PC-3 (cell line): ENCODE measurements around the gene KCNG4. TPM values are rescaled to one million over a fixed set of nuclear protein-coding genes. Genes with fewer than 3 reads are reported as not detected.
A peak's percentile ranks its signal among the peaks of the same experiment; 100 is the strongest.

Experiments
- ATAC-seq: fragments of 200-7000 bp; cut with Tn5 transposase; 2 replicates; pipeline ENCODE4 v1.9.1; 2020; ENCODE audit warnings: mild to moderate bottlenecking, moderate library complexity
- BruUV-seq: library from RNA; stranded (reverse); fragments of 400-500 nt; replicated peaks from 2 replicates; lab custom pipeline; 2021; lab: Mats Ljungman, UMichigan
- CTCF ChIA-PET: fragments of 300-600 bp; sonication (Branson Sonifier 250); formaldehyde crosslinking; loops from one replicate; lab custom pipeline; 2022; ENCODE audit warnings: antibody characterized with exemption; lab: Charles Lee
- POLR2A ChIA-PET: fragments of 300-600 bp; sonication (Branson Sonifier 250); formaldehyde crosslinking; loops from one replicate; lab custom pipeline; 2022; ENCODE audit warnings: antibody characterized with exemption; ENCODE audit not compliant: unreplicated experiment; lab: Charles Lee
- DNase-seq: peaks from one replicate; pipeline ENCODE4 v3.0.0-alpha.2; 2015
- H2AFZ ChIP-seq: fragments of 300-600 bp; sonication (generic); 2 replicates; pipeline ENCODE4 v1.6.0; 2016; ENCODE audit warnings: antibody characterized with exemption, low read length
- H3F3A ChIP-seq: fragments of 300-600 bp; sonication (generic); one replicate; pipeline ENCODE4 v1.6.0; 2017; ENCODE audit warnings: antibody characterized with exemption, low read length, control low read depth, mild to moderate bottlenecking; ENCODE audit not compliant: unreplicated experiment
- H3K27ac ChIP-seq: fragments of 300-600 bp; sonication (generic); 2 replicates; pipeline ENCODE4 v1.5.1; 2016; ENCODE audit warnings: mild to moderate bottlenecking, low read length
- H3K27me3 ChIP-seq: fragments of 300-600 bp; sonication (generic); 2 replicates; pipeline ENCODE4 v1.6.1; 2016; ENCODE audit warnings: low read length, mixed read lengths
- H3K36me3 ChIP-seq: fragments of 300-600 bp; sonication (generic); 2 replicates; pipeline ENCODE4 v1.6.1; 2016; ENCODE audit warnings: low read depth, mixed run types, low read length, mixed read lengths
- H3K4me1 ChIP-seq: fragments of 300-600 bp; sonication (generic); 2 replicates; pipeline ENCODE4 v1.5.1; 2016; ENCODE audit warnings: low read length; ENCODE audit not compliant: insufficient read depth
- H3K4me2 ChIP-seq: fragments of 300-600 bp; sonication (generic); 2 replicates; pipeline ENCODE4 v1.6.0; 2016; ENCODE audit warnings: low read length
- H3K4me3 ChIP-seq: fragments of 300-600 bp; sonication (generic); 2 replicates; pipeline ENCODE4 v1.5.1; 2016; ENCODE audit warnings: mild to moderate bottlenecking, low read length, mixed read lengths
- H3K79me2 ChIP-seq: fragments of 300-600 bp; sonication (generic); 2 replicates; pipeline ENCODE4 v1.6.1; 2017; ENCODE audit warnings: low read length, mixed read lengths
- H3K9ac ChIP-seq: fragments of 300-600 bp; sonication (generic); 2 replicates; pipeline ENCODE4 v1.6.0; 2016; ENCODE audit warnings: mild to moderate bottlenecking, low read length
- H3K9me2 ChIP-seq: fragments of 300-600 bp; sonication (generic); replicated peaks from 2 replicates; pipeline ENCODE4 v1.6.1; 2016; ENCODE audit warnings: mixed run types, low read length, mixed read lengths
- H3K9me3 ChIP-seq: fragments of 300-600 bp; sonication (generic); 2 replicates; pipeline ENCODE4 v1.6.1; 2016; ENCODE audit warnings: low read length, mixed read lengths
- H4K20me1 ChIP-seq: fragments of 300-600 bp; sonication (generic); 2 replicates; pipeline ENCODE4 v1.6.1; 2016; ENCODE audit warnings: low read length, mixed read lengths
- EZH2 ChIP-seq: fragments of 300-600 bp; sonication (generic); IDR thresholded peaks from one replicate; pipeline ENCODE4 v1.6.1; 2017; ENCODE audit warnings: antibody characterized with exemption, mild to moderate bottlenecking, low read length; ENCODE audit not compliant: unreplicated experiment
- EZH2phosphoT487 ChIP-seq: fragments of 300-600 bp; sonication (generic); IDR thresholded peaks from 2 replicates; pipeline ENCODE4 v1.6.1; 2018; ENCODE audit warnings: mild to moderate bottlenecking, antibody characterized with exemption, low read length, borderline replicate concordance
- intact Hi-C: fragments of 100-400 bp; cut with micrococcal nuclease; formaldehyde crosslinking; loops from 2 replicates; pipeline ENCODE4 v1.9.0; 2023
- total RNA-seq: library from RNA; depleted of rRNA; stranded (reverse); fragments of >200 nt; gene quantifications from 2 replicates; pipeline ENCODE4 v1.2.3, GENCODE V29; 2014
- TF ChIP-seq, protein P1 (sequence below): fragments of 300-600 bp; sonication (generic); conservative IDR thresholded peaks from 2 replicates; pipeline ENCODE4 v1.5.1; 2017; ENCODE audit warnings: antibody characterized with exemption, low read depth, mild to moderate bottlenecking, low read length

The KCNG4 gene
- total RNA-seq, 1 experiment from 2014 or later: 0.04 TPM

DNA sequence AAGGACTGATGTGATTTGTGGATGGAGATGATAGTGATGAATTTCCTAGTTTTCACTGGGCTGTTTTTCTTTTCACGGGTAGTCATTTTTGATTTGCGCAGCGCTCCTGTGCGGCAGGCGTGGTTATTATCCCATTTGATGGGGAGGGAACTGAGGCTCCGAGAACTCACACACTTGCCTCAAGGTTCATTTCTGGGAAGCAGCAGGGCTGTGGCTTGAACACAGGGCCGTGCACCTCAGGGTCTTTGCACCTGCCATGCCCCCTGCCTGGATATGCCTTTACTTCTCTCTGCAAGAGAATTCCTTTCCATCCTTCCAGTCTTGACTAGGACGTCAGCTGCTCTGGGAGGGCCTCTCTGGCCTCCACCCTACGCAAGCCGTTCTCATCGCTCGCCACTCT, 38.5 kb upstream of the KCNG4 start:
- TF ChIP-seq EZH2phosphoT487: no peak
- TF ChIP-seq, protein P1, sequence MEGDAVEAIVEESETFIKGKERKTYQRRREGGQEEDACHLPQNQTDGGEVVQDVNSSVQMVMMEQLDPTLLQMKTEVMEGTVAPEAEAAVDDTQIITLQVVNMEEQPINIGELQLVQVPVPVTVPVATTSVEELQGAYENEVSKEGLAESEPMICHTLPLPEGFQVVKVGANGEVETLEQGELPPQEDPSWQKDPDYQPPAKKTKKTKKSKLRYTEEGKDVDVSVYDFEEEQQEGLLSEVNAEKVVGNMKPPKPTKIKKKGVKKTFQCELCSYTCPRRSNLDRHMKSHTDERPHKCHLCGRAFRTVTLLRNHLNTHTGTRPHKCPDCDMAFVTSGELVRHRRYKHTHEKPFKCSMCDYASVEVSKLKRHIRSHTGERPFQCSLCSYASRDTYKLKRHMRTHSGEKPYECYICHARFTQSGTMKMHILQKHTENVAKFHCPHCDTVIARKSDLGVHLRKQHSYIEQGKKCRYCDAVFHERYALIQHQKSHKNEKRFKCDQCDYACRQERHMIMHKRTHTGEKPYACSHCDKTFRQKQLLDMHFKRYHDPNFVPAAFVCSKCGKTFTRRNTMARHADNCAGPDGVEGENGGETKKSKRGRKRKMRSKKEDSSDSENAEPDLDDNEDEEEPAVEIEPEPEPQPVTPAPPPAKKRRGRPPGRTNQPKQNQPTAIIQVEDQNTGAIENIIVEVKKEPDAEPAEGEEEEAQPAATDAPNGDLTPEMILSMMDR: no peak
- no peak for TF ChIP-seq EZH2
- intact Hi-C loops: no loop called here
- POLR2A ChIA-PET: interaction anchor here (0.6 kb wide), 1 partner anchor 151 kb away, joined by 5 read pairs; no protein-coding TSS in a partner anchor
- Histone ChIP-seq H3K9me2 (no peaks in the 10 kb centered on the region), H4K20me1 (no peaks in the 10 kb centered on the region), H3K4me3 (no peak overlapping the region), H2AFZ (no peak overlapping the region), H3K79me2 (no peaks in the 10 kb centered on the region), H3K27me3 (no peaks in the 10 kb centered on the region), H3K4me2 (no peak overlapping the region), H3F3A (no peaks in the 10 kb centered on the region), H3K9me3 (no peaks in the 10 kb centered on the region), H3K9ac (no peak overlapping the region), H3K27ac (no peak overlapping the region), H3K4me1 (no peaks in the 10 kb centered on the region), H3K36me3 (no peaks in the 10 kb centered on the region)
- CTCF ChIA-PET: no interaction called here
- ATAC-seq (no peak), DNase-seq (no peak)
- no TSS peak for BruUV-seq

DNA sequence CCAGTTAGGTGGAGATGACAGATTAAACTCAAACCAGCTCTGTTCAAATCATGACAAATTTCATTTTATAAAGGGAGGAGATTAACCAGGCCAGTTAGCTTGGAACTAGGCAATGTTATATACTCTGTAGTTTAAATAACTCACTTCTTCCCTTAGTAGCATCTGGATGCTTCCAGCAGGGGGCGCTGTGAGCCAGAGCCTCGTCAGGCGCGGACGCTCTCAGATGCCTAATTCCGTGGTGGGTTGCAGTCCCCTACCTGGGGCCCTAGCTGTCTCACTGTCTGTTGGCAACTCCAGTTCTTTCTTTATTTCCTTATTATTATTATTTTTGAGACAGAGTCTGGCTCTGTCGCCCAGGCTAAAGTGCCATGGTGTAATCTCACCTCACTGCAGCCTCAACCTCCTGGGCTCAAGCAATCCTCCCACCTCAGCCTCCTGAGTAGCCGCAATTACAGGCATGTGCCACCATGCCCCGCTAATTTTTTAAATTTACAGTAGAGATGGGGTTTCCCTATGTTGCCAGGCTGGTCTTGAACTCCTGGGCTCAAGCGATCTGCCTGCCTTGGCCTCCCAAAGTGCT, 37.5 kb upstream of the KCNG4 start:
- Histone ChIP-seq H3F3A (no peaks in the 10 kb centered on the region), H3K4me1 (no peaks in the 10 kb centered on the region), H3K27ac (no peak overlapping the region), H2AFZ (no peak overlapping the region), H3K9me2 (no peaks in the 10 kb centered on the region), H3K36me3 (no peaks in the 10 kb centered on the region), H3K9me3 (no peaks in the 10 kb centered on the region), H3K79me2 (no peaks in the 10 kb centered on the region), H3K9ac (no peak overlapping the region), H3K27me3 (no peaks in the 10 kb centered on the region), H3K4me2 (no peak overlapping the region), H4K20me1 (no peaks in the 10 kb centered on the region), H3K4me3 (no peak overlapping the region)
- BruUV-seq: no TSS peak
- DNase-seq (peak; percentile 68), ATAC-seq (peak; percentile 80)
- intact Hi-C loops: loop anchor here (2.0 kb wide), 1 partner anchor 207 kb away; no protein-coding TSS in a partner anchor
- ChIA-PET CTCF (no interaction called here), POLR2A (no interaction called here)
- TF ChIP-seq, protein P1: peak; percentile 85
- no peak for TF ChIP-seq EZH2phosphoT487

DNA sequence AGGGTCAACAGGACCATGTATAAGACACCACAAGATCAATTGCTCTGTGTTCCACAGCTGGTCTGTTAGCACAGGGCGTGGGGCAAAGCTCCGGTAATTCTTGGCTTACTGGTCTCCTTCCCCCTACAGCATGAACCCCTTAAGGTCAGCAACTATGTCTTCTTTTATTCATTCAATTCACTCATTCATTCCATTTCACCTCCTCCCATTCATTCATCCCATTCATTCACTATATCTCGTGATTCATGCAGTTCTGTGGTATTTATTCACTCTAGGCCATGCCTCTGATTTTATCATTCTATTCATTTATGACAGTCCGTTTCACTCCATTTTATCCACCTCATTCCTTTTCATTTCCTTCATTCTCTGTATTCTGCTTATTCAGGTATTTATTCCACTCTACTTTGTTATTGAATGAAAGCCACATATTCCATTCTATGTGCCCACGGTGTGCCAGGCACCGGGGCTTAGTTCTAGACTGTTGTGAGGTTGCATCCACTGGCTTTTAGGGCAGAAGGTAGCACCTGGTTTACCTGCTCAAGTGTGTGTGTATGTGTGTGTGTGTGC, 35.9 kb upstream of the KCNG4 start:
- no peak for ATAC-seq
- POLR2A ChIA-PET: no interaction called here

More for the DNA sequence above, 35.9 kb upstream of the KCNG4 start:
- no peaks in the 10 kb centered on the region for H3K9me3 ChIP-seq
- no peaks in the 10 kb centered on the region for H3K4me1 ChIP-seq
- no TSS peak for BruUV-seq
- no peak overlapping the region for H3K4me2 ChIP-seq
- intact Hi-C loops: loop anchor here (2.0 kb wide), 1 partner anchor 209 kb away; no protein-coding TSS in a partner anchor
- H3K4me3 ChIP-seq: no peak overlapping the region
- H3K9me2 ChIP-seq: no peaks in the 10 kb centered on the region
- no peaks in the 10 kb centered on the region for H3K79me2 ChIP-seq
- no peaks in the 10 kb centered on the region for H4K20me1 ChIP-seq
- no peaks in the 10 kb centered on the region for H3F3A ChIP-seq
- no peak overlapping the region for H3K27ac ChIP-seq
- no peak for TF ChIP-seq EZH2
- TF ChIP-seq, protein P1: no peak
- no peak overlapping the region for H3K9ac ChIP-seq
- no peak overlapping the region for H2AFZ ChIP-seq
- H3K27me3 ChIP-seq: no peaks in the 10 kb centered on the region
- no peaks in the 10 kb centered on the region for H3K36me3 ChIP-seq
- no peak for DNase-seq
- CTCF ChIA-PET: no interaction called here
